ENCODE results near the gene EVC.

The EVC gene

DNA sequence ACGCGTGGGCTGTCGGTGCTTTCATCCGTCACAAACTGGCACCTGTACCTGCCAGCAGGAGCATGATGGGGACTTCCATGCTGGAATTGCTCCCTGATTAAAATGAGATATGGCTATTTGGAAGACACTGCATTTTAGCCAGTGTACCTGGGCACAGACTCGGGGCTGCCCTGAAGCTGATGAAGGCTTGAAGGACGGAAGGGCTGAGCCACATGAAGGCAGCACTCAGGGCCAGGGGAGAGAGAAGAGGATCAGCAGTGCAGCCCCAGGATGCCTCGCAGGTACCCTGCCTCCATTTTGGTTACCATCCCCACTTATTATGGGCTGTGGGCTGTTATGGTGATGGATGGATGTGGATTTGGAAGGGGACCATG lies 102.9 kb downstream of the EVC start:
- TF ChIP-seq FOXP2 (optimal IDR thresholded peaks at IDR 0.05; ENCODE audit: borderline replicate concordance, extremely low read depth, extremely low read length, insufficient read depth) (no peak), POLR2AphosphoS5 (IDR thresholded peaks at IDR 0.05; ENCODE audit: low read depth, low read length) (no peak), TAF1 (IDR thresholded peaks at IDR 0.05; ENCODE audit: borderline replicate concordance, insufficient read depth, low read length) (no peak), SIN3A (IDR thresholded peaks at IDR 0.05; ENCODE audit: borderline replicate concordance, insufficient read depth, low read length) (no peak), REST (IDR thresholded peaks at IDR 0.05; ENCODE audit: insufficient read depth in 1 of 2, low read depth in 2 of 2, low read length in 2 of 2) (no peak)

- TF ChIP-seq TAF1 (IDR thresholded peaks at IDR 0.05; ENCODE audit: borderline replicate concordance, insufficient read depth, low read length) = no peak
- no peak for TF ChIP-seq REST (IDR thresholded peaks at IDR 0.05; ENCODE audit: insufficient read depth in 1 of 2, low read depth in 2 of 2, low read length in 2 of 2)
- no peak for TF ChIP-seq SIN3A (IDR thresholded peaks at IDR 0.05; ENCODE audit: borderline replicate concordance, insufficient read depth, low read length)
- no peak for TF ChIP-seq POLR2AphosphoS5 (IDR thresholded peaks at IDR 0.05; ENCODE audit: low read depth, low read length)
- TF ChIP-seq FOXP2 (optimal IDR thresholded peaks at IDR 0.05; ENCODE audit: borderline replicate concordance, extremely low read depth, extremely low read length, insufficient read depth) = no peak
These were observed 103.4 kb downstream of the EVC start for GRCh38 chr4:5814421-5814820.

DNA sequence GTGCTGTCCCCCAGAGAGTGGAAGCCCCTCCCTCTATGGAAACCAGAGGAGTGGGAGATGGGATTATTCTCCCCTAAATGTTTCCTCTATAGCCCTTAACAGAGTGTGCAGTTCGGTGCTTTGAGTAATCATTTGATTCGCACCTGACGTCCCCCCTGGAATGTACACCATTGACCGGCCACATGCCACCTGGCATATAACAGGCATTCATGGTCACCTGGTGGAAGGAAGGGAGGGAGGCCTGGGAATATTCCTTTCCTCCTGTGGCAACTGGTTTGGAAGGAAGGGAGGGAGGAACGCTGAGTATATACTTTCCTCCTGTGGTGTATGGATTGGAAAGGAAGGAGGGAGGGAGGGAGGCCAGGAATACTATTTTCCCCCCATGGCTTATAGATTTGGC lies 104.6 kb downstream of the EVC start:
- TF ChIP-seq REST (IDR thresholded peaks at IDR 0.05; ENCODE audit: insufficient read depth in 1 of 2, low read depth in 2 of 2, low read length in 2 of 2) = no peak
- TF ChIP-seq POLR2AphosphoS5 (IDR thresholded peaks at IDR 0.05; ENCODE audit: low read depth, low read length) = no peak
- TF ChIP-seq TAF1 (IDR thresholded peaks at IDR 0.05; ENCODE audit: borderline replicate concordance, insufficient read depth, low read length) = no peak
- no peak for TF ChIP-seq SIN3A (IDR thresholded peaks at IDR 0.05; ENCODE audit: borderline replicate concordance, insufficient read depth, low read length)
- TF ChIP-seq FOXP2 (optimal IDR thresholded peaks at IDR 0.05; ENCODE audit: borderline replicate concordance, extremely low read depth, extremely low read length, insufficient read depth) = no peak

DNA sequence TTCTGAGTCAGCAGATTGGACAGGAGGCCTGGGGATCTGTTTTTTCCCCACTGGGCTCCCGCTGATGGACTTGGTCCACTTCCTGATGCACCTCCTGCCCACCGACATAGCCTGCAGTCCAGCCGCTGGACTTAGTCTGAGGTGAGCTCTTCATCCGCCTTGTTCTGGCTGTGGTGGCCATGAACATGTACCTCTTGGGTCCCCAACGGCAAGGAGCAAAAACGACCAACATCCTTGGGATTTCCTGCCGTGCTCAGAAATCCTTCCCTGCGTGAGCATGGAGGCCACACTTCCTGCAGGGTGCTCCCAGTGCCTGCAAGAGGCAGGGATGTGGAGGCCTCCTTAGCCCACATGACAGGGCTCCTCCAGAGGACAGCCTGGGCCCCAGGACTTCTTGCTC lies 105.1 kb downstream of the EVC start:
- TF ChIP-seq FOXP2 (optimal IDR thresholded peaks at IDR 0.05; ENCODE audit: borderline replicate concordance, extremely low read depth, extremely low read length, insufficient read depth) = no peak
- TF ChIP-seq SIN3A (IDR thresholded peaks at IDR 0.05; ENCODE audit: borderline replicate concordance, insufficient read depth, low read length) = no peak
- TF ChIP-seq REST (IDR thresholded peaks at IDR 0.05; ENCODE audit: insufficient read depth in 1 of 2, low read depth in 2 of 2, low read length in 2 of 2) = no peak
- no peak for TF ChIP-seq TAF1 (IDR thresholded peaks at IDR 0.05; ENCODE audit: borderline replicate concordance, insufficient read depth, low read length)
- TF ChIP-seq POLR2AphosphoS5 (IDR thresholded peaks at IDR 0.05; ENCODE audit: low read depth, low read length) = no peak

GRCh38 chr4:5816851-5817375 lies 105.9 kb downstream of the EVC start:
- TF ChIP-seq REST (IDR thresholded peaks at IDR 0.05; ENCODE audit: insufficient read depth in 1 of 2, low read depth in 2 of 2, low read length in 2 of 2) = no peak
- no peak for TF ChIP-seq SIN3A (IDR thresholded peaks at IDR 0.05; ENCODE audit: borderline replicate concordance, insufficient read depth, low read length)
- no peak for TF ChIP-seq FOXP2 (optimal IDR thresholded peaks at IDR 0.05; ENCODE audit: borderline replicate concordance, extremely low read depth, extremely low read length, insufficient read depth)
- no peak for TF ChIP-seq TAF1 (IDR thresholded peaks at IDR 0.05; ENCODE audit: borderline replicate concordance, insufficient read depth, low read length)
- TF ChIP-seq POLR2AphosphoS5 (IDR thresholded peaks at IDR 0.05; ENCODE audit: low read depth, low read length) = no peak
